ENCODE measurements around the gene CAMSAP1. TPM values are rescaled to one million over a fixed set of nuclear protein-coding genes. Genes with fewer than 3 reads are reported as not detected.

CAMSAP1 gene
- total RNA-seq, 4 donors from 2014 or later: 32.2 to 46.1 (median 34.0) TPM

GRCh38 chr9:135886147-135886981 is 21.0 kb downstream of the CAMSAP1 start:
- H3K4me3 ChIP-seq (ENCODE audit: low read depth, poor library complexity, severe bottlenecking): no peak overlapping the region
- DNase-seq (ENCODE audit: low spot score in 2 of 2): no peak
- WGBS, 2 donors: 81 to 89% methylated on average over 21 of the region's 21 CpGs
- TF ChIP-seq POLR2A (IDR thresholded peaks at IDR 0.05): no peak
- no peak for TF ChIP-seq CTCF (IDR thresholded peaks at IDR 0.05)
- intact Hi-C loops (cut with DNase I; ENCODE audit: low total_unique reads): no loop called here

GRCh38 chr9:135885100-135885853 is 22.1 kb downstream of the CAMSAP1 start:
- intact Hi-C loops (cut with DNase I; ENCODE audit: low total_unique reads): no loop called here
- no peak for DNase-seq (ENCODE audit: low spot score in 2 of 2)
- WGBS, 2 donors: 66 to 68% methylated on average over 7 of the region's 7 CpGs
- no peak overlapping the region for H3K4me3 ChIP-seq (ENCODE audit: low read depth, poor library complexity, severe bottlenecking)
- TF ChIP-seq POLR2A (IDR thresholded peaks at IDR 0.05) (no peak), CTCF (IDR thresholded peaks at IDR 0.05) (no peak)

- no peak overlapping the region for H3K4me3 ChIP-seq (ENCODE audit: low read depth, poor library complexity, severe bottlenecking)
- no peak for DNase-seq (ENCODE audit: low spot score in 2 of 2)
- intact Hi-C loops (cut with DNase I; ENCODE audit: low total_unique reads): no loop called here
- no peak for TF ChIP-seq POLR2A (IDR thresholded peaks at IDR 0.05)
- no peak for TF ChIP-seq CTCF (IDR thresholded peaks at IDR 0.05)
- WGBS, 2 donors: 86 to 90% methylated on average over 13 to 16 of the region's 16 CpGs
Observed at GRCh38 chr9:135884328-135885035, 22.9 kb downstream of the CAMSAP1 start.

- TF ChIP-seq CTCF (IDR thresholded peaks at IDR 0.05): no peak
- no peak for TF ChIP-seq POLR2A (IDR thresholded peaks at IDR 0.05)
- no peak overlapping the region for H3K4me3 ChIP-seq (ENCODE audit: low read depth, poor library complexity, severe bottlenecking)
- 84 to 86% methylated on average over 15 of the region's 15 CpGs for WGBS, 2 donors
- DNase-seq (ENCODE audit: low spot score in 2 of 2): no peak
- intact Hi-C loops (cut with DNase I; ENCODE audit: low total_unique reads): no loop called here
Observed at GRCh38 chr9:135883410-135884089, 23.8 kb downstream of the CAMSAP1 start.

GRCh38 chr9:135882011-135882410 is 25.3 kb downstream of the CAMSAP1 start:
- H3K4me3 ChIP-seq (ENCODE audit: low read depth, poor library complexity, severe bottlenecking): no peak overlapping the region
- intact Hi-C loops (cut with DNase I; ENCODE audit: low total_unique reads): no loop called here
- 88 to 96% methylated on average over 12 of the region's 12 CpGs for WGBS, 2 donors
- DNase-seq (ENCODE audit: low spot score in 2 of 2): no peak
- TF ChIP-seq POLR2A (IDR thresholded peaks at IDR 0.05) (no peak), CTCF (IDR thresholded peaks at IDR 0.05) (no peak)

Measured in lower leg skin (tissue), 4 donors.